ENCODE measurements around the gene SLC35F3.
A peak's percentile ranks its signal among the peaks of the same experiment; 100 is the strongest.

SLC35F3 gene

DNA sequence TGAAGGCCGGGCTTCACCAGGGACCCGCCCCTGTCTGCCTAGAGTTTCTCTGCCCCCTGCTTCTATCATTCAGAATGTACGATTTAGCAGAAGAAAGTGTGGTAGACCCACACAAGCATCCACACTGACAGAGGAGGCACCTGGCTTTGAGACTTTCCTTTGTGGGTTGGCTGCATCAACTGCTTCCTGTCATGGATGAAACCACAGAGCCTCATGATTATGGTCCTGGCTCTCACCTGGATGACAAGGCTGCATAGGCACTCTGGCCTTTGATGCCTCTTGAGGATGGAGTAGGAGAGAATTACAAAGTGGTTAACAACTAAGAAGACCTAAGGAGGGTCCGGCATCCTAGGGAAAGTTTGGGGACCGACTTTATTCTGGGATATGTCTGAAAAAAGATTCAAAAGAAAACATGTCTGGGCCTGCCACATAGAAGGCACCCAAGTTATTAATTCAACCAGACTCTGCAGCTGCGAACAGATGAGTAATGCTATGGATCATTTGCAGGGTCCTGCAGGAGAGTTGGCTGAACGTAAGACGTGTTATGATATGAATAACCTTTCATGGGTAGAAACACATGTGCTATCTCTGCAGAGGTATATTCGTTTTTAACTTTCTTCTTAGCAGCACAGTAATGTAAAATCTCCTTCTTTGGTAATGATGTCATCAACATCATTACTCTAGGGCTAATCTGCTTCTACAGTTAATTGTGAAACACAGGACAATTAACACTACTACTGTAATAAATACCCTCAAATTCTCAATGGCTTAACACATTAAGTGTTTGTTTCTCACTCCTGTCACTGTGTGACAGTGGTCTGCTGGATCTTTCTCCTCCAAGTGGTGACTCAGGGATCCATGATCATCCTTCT lies 136.2 kb downstream of the SLC35F3 start:
- DNase-seq (ENCODE audit: low read depth in 2 of 2) = no peak

DNA sequence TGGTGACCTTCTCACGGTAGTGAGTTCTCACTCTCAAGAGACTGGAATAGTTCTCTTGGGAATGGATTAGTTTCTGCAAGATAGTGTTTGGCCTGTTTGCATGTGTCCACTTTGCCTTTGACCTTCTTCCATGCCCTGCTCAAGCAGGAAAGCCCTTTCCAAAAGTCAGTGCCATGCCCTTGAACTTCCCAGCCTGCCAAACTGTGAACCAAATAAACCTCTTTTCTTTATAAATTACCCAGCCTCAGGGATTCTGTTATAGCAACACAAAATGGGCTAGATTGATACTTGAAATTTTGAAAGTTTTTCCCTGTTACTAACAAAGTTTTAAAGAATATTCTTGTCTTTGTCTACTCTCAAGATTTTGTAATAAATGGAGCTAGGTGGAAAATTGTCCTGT lies 139.6 kb downstream of the SLC35F3 start:
- DNase-seq (ENCODE audit: low read depth in 2 of 2) = no peak

DNA sequence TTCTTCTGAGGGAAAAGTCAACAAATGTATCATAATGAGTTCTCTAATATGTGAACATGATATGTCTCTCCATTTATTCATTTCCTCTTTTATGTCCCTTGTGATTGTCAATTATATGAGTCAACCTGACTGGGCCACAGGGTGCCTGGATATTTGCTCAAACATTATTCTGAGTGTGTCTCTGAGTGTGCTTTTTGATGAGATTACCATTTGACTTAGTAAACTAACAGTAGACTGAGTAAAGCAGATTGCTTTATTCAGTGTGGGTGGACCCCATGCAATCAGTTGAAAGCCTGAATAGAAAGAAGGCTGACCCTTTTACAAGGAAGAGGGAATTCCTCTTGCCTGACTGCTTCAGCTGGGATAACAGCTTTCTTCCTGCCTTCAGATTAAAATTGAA lies 142.6 kb downstream of the SLC35F3 start:
- no peak for DNase-seq (ENCODE audit: low read depth in 2 of 2)

DNA sequence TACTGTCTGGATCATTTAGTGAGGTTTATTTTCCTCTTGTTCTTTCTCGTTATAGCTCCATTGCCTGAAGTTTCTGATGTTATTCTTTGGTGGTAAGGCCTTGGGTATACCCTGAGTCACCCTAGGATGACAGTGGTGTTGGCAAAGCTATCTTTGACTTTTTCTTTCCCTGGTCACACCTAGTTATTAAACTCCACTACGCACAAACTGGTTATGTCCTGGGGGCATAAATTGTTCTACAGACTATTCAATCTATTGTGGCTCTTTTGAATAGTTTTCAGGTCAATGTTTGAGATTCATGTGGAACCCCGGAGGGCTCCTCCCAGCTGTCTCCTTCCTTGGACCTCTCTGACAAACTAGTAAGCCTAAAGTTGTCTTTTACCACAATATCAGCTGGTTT lies 157.7 kb downstream of the SLC35F3 start:
- no peak for DNase-seq (ENCODE audit: low read depth in 2 of 2)

DNA sequence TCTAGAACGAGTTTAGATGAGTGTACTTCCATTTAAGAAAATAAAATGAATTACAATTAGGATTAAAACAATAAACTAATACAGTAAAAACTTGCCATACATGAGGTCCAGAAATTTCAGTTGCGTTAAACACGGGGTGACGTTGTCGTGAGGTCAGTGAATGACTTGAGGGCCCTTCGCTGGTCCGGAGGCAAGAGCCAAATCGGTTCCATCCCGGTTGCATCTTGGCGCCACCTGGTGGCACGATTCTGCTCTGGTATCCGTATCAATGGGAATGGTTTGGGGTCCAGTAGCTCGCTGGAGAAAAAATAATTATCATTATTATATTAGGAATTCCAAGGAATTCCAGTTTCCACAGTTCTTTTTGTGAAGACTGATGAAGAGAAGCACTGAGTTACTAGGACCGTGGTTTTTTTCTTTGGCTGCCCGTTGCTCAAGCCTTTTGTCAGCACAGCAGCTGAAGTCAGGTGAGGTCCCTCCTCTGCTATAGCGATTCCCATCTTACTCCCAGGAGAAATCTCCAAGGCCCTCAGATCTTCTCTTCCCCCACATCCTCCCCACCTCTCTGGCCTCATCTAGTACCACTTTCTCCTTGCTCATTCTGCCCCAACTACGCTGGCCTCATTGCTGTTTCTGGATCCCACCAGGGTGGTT lies 161.4 kb downstream of the SLC35F3 start:
- DNase-seq (ENCODE audit: low read depth in 2 of 2) = peak; percentile 23 to 24

DNA sequence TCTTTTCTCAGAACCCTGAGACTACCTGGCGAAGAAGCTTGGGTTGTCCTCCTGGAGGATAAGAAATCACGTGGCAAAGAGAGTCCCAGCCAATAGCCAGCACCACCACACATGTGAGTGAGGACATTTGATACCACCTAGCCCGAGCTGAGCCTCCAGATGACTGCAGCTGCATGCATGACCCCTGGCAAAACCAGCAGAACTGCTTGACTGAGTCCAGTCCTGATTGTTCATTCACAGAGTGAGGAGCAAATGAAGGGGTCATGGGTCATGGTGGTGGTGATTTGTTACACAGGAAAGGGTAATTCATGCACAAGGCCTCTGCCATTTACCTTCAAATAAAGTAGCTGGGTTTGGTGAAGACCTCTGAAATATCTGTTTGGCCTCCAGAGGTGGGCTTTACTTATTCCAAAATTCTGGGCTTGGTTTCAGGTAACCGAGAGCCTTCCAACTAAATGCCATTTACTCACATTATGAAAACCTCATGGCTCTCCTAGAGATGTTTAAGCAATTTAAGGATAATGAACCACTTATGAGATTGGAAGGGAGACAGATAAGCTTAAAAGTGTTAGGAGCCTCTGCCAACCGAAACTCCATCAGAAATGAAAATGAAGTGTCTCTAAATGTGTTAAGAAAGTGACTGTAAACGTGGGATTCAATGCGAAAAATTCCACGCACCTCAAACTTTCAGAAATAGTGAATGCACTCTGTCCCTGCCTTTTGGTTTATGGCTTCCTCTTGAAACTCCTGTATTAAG lies 163.3 kb downstream of the SLC35F3 start:
- no peak for DNase-seq (ENCODE audit: low read depth in 2 of 2)

DNA sequence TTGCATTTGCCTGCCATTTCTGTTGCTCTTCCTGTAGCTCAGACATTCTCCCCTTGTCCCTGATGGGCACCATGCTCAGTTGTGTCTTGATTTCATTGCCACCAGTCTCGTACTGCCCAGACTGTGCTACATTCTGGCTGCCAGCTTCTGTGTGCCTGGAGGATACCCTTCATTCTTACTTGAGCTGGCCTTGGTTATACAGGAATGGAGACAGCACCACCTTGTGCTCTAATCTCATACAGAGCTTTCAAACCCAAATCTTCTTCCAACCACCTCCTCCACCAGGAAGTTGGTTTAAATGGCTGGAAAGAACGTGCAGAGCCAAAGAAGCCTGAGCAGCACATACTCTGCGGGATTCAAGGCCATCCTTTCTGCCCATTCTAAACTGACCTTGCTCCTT lies 165.3 kb downstream of the SLC35F3 start:
- no peak for DNase-seq (ENCODE audit: low read depth in 2 of 2)

DNA sequence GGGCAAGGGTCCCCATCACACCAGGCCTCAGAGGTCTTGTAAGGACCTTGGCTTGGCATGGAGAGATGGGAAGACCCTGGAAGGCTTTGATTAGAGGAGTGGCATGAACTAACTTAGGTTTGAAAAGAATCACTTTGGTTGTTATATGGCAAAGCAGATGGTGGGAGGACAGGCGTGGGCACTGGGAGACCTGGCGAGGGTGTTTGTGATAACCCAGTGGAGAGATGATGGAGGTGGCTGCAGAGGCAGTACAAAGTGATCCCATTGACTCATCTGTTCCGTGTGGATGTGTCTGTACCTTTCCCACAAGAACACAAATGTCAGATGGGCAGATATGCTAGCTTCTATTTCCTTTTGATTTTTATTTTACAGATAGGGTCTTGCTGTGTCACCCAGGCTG lies 168.3 kb downstream of the SLC35F3 start:
- no peak for DNase-seq (ENCODE audit: low read depth in 2 of 2)

DNA sequence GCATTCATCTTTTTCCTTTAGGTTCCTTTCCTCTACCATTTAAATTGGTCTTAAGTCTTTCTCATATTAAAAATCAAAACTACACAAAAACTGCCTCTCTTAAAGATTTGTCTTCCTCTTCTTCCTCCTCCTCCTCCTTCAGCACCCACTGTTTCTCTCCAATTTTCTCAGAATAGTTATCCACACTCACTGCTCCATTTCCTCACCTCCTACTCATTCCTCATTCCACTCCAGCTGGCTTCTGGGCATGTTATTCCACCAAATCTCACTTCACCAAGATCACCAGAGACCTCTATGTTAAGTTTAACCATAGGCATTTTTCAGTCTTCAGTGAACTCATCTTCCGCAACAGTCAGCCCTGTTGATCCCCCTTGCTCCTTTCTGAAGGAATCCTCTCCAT lies 173.7 kb downstream of the SLC35F3 start:
- DNase-seq (ENCODE audit: low read depth in 2 of 2) = no peak

DNA sequence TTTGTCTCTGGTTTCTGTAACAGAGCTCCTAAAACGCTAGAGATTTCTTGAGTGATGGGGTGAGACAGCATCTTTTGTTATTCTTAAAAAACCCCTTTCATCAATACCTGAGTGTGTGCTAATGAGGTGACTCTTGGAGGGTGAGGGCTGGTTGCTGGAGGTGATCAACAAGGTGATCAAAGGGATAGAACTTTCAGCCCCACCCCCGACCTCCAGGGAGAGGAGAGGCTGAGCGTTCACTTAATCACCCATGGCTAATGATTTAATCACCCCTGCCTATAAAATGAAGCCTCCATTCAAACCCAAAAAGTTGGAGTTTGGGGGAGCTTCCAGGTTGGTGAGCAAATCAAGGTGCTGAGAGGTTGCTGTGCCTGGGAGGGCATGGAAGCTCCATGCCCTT lies 175.4 kb downstream of the SLC35F3 start:
- DNase-seq (ENCODE audit: low read depth in 2 of 2) = no peak

DNA sequence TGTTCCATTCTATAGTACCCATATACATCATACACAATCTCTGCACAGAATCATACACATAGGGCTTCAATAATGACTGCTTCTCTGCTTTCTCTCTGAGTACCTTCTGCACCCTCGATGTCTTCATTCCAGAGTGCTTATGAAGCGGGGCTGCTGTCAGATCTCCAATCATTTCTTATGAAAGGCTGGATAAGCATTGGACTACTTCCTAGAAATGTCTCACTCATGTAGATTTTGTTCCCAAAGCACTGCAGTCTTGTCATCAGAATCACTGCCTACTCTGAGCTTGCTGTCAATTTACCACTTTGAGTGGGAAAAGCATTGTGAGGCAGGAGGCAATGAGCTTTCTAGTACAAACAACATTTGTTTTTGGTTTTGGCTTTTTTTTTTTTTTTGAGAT lies 179.0 kb downstream of the SLC35F3 start:
- DNase-seq (ENCODE audit: low read depth in 2 of 2) = no peak

DNA sequence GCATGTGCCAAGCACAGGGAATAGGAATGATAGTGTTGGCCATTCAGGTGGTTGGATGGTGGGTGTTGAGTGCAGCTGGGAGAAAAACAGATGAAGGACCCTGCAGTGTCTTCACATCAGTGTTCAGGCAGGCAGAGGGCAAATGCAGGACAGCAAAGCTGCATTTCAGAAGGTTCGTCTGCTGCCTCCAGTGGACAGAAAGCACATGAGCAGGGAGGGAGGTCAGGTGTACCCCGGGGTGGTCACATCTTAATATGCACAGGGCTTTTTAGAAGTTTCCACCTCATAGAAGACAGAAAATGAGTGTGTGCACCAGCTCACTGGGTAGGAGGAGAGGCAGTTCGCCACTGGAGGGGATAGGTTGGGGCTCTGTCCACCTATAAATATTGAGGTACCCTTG lies 184.9 kb downstream of the SLC35F3 start:
- no peak for DNase-seq (ENCODE audit: low read depth in 2 of 2)

DNA sequence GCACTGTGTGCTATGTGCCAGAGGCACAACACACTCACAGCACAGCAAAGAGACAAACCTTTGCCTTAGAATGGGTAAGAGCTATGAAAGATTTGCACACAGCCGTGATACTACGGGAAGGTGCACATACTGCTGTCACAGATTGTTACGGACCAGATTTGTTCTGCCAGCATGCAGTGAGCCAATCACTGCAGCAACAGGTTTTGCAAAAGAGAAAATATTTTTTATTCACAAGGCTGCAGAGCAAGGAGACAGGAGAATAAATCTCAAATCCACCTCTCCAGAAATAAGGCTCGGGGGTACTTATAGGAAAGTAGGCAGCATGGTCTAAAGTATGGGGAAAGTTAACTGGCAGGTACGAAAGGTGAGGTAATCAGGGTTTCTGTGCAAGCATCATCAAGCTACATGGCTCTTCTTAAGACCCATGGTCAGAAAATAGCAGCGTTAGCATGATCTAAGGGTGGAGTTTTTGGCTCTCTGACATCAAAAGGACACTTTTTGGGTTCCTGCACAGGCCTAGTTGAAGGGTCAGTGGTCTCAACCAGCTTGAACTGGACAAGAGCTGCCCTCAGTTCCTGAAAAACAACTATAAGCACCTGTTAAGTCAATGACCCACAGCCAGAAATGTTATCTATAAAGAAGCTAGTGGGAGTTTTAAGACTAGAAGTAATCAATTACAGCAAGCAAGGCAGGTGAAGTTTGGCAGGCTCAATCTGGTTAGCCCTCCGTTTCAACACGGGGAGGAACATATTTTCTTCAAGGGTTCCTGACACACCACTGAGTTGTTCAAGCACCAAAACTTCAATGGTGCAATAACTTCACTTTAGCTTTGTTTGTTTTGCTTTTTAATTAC lies 186.0 kb downstream of the SLC35F3 start:
- DNase-seq (ENCODE audit: low read depth in 2 of 2) = no peak

DNA sequence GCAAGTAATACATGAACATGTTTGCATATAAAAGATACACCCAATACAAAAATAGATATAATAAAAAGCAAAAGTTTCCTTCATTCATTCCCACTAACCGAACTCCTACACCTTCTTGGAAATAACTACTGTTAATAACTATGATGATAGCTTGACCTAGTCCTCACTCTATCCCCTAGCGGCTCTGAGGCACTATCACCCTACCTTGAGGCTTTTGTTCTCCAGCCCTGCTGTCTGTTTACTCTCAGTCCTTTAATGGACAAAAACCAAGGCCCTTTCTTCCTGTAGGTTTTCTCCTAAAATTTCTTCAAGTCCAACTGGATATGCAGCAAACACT lies 186.6 kb downstream of the SLC35F3 start:
- DNase-seq (ENCODE audit: low read depth in 2 of 2) = no peak

DNA sequence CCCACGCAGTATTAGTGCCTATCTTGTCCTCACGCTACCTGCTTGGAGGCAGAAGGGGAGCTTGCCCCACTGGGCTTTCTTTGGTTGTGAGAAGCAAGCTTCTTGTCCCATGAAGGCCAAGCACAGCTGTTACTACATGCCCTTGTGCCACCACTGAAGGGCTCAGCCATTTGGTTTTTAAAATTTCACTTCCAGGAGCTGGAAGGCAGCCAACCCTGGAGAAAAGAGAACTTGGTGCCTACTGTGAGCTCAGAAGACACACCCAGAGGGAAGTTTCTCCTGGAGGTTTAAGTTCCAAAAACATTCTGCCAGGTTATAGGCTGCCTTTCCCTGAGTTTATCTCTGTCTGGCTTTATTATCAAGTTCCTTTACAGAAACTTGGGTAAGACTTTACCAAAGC lies 187.4 kb downstream of the SLC35F3 start:
- DNase-seq (ENCODE audit: low read depth in 2 of 2) = no peak

DNA sequence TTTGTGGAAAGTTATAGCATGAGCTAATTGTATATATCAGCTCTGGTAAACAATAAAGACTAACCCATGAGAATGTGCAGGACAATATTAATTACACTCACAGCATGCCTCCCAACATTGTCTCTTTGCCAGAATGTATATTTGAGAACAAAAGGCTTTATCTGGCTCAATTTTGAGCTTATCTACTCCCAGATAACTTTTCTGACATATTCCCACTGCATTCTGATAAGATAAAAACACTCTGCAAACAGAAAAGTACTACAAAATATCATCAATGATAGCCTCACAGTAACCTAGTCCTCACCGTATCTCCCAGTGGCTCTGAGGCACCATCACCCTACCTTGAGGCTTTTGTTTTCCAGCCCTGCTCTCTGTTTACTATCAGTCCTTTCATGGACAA lies 188.6 kb downstream of the SLC35F3 start:
- DNase-seq (ENCODE audit: low read depth in 2 of 2) = no peak

DNA sequence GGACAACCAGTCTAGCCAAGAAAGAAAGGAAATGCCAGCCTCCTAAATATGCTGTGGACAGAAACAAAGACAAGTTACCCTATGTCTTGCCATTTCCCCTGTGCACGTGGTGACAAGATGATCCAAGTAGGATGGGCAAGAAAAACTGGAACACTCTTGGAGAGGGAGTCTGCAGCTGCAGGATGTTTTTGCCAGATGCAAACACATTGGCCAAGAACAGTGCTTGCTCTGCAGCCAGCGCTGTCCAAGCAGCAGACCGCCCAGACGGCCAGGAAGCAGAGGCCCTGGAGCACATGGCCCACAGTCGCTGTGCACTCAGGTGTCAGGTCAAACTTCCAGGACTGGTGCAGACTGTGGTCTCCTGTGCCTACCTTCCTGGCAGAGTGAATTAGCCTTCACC lies 189.3 kb downstream of the SLC35F3 start:
- DNase-seq (ENCODE audit: low read depth in 2 of 2) = no peak

DNA sequence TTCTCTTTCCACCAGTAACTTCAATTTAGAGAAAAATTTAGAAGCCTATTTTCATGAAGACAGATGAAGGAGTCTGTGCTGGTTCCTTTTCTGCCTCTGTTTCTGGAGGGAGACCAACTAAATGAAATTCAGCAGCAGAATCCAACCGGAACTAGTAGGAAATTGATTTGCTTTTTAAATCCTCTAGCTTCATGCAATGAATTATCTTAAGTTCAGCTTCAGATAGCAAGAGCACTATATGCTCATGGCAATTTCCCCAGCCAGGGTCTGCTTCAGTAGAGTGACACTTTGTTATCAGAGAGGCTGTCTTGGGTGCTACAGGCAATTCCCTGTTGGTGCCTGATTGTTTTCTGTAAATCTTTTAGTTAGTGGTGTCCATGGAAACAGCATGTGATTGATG lies 189.7 kb downstream of the SLC35F3 start:
- no peak for DNase-seq (ENCODE audit: low read depth in 2 of 2)

DNA sequence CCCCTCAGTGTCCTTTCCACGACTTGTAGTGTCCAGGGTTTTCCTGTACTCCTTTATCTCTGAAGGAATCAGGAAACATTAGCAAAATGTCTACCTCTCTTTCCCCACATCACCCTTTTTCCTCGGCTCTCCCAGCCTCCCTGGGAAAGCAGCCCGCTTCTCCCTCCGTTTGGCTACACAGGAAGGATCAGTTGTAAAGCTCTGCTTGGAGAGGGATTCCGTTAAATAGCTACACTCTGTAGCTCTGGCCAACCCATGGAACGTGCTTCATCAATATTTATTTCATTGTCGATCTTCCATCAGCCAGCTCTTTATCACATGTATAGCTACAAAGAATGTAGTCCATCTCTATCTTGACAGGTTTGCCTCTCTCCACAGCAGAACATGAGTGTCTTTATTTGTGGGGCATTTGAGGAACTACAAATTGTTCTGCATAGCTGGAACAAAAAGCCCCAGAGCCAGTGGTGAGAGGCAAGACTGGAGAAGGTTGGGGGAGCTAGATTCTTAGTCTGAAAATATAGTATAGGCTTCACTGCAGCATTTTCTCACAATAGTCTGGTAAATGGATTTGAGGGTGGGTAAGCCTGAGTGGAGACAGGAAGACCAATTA lies 191.8 kb downstream of the SLC35F3 start:
- no peak for DNase-seq (ENCODE audit: low read depth in 2 of 2)

DNA sequence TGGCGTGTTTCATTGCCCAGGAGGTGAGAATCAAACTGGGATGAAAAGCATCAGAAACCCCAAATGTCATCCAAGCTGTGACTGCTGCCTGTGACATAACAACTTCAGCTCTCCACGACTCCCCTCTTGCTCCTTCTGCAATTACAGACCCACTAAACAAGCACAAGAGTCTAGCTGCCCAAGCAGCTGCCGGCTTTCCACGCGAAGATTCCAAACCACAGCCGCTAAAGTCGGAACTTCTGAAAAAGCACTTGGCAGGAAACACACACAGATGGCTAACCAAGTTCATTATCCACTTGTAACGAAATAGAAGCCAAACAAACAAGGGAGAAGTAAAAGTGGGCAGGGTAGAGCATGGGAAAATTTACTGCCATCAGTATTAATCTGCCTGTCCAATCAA lies 198.1 kb downstream of the SLC35F3 start:
- DNase-seq (ENCODE audit: low read depth in 2 of 2) = no peak

DNA sequence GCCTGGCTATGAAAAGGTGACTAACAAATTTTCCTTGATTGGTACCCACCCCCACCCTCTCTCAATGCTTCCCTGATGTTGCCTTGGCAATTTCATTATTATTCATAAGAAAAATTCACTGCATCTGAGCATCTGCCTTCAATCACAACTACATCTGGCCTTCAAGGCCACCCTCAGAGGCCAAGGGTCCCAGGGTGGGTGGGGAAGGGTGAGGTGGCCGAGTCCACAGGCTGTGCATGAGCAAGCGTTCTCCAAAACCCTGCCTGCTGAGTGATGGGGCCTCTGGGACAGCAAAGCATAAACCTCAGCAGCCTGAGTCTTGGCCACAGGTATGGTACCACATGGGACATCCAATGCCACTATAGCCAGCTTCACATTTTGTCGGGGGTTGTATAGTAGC lies 198.7 kb downstream of the SLC35F3 start:
- no peak for DNase-seq (ENCODE audit: low read depth in 2 of 2)

DNA sequence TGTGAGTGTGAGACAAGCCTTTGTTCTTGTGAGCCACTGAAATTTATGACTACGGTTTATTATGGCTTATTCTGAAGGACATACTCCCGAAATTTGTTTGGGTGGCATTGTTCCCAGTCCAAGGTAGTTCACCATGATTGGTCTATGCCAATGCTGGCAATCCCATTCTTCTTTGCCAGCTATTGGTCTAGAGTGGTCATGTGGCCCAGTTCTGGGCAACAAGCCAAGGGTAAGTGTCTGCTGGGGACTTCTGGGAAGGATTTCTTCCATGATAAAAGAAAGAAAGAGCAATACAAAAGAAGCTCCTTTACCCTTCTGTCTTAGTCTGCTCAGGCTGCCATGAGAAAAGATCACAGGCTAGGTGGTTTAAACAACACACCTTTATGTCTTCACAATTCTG lies 201.6 kb downstream of the SLC35F3 start:
- DNase-seq (ENCODE audit: low read depth in 2 of 2) = no peak
